K562 (cell line): ENCODE results near the gene LRRC59. TPM values are rescaled to one million over a fixed set of nuclear protein-coding genes. Genes with fewer than 3 reads are reported as not detected.

Source experiments
- ATF1 ChIP-seq, 2 experiments: fragments of 450-650 bp in 1 of 2; IDR thresholded peaks; 2 replicates each; pipeline ENCODE4 v1.6.1; 2016; ENCODE audit warnings: missing compliant biosample characterization in 1 of 2, missing genetic modification characterization in 1 of 2
- CHD1 ChIP-seq: fragments of 200-600 bp; sonication (generic); IDR thresholded peaks from one replicate; pipeline ENCODE4 v1.6.1; 2012; ENCODE audit warnings: mild to moderate bottlenecking, moderate library complexity, low read length, inconsistent platforms
- ERF ChIP-seq: fragments of 450-650 bp; formaldehyde crosslinking; IDR thresholded peaks from 2 replicates; pipeline ENCODE4 v1.4.0; 2020; ENCODE audit warnings: mild to moderate bottlenecking, mixed read lengths
- FOXA1 ChIP-seq: fragments of 450-650 bp; IDR thresholded peaks from 2 replicates; pipeline ENCODE4 v1.6.1; 2016; ENCODE audit warnings: mild to moderate bottlenecking, borderline replicate concordance
- GATAD2A ChIP-seq: fragments of 450-650 bp; IDR thresholded peaks from 2 replicates; pipeline ENCODE4 v1.6.1; 2017
- KLF1 ChIP-seq: fragments of 450-650 bp; IDR thresholded peaks from 2 replicates; pipeline ENCODE4 v1.6.1; 2016; ENCODE audit warnings: missing genetic modification characterization, missing compliant biosample characterization
- MECOM ChIP-seq: fragments of 250-450 bp; sonication (Bioruptor Pico); IDR thresholded peaks from 2 replicates; pipeline ENCODE4 v1.8.0; 2022; ENCODE audit warnings: inconsistent platforms
- MEIS2 ChIP-seq: fragments of 450-650 bp; IDR thresholded peaks from 2 replicates; pipeline ENCODE4 v1.6.1; 2014; ENCODE audit warnings: mild to moderate bottlenecking; ENCODE audit not compliant: partially characterized antibody
- NFIC ChIP-seq: fragments of 450-650 bp; IDR thresholded peaks from 2 replicates; pipeline ENCODE4 v1.6.1; 2017; ENCODE audit warnings: mild to moderate bottlenecking, inconsistent platforms
- PCBP2 ChIP-seq: fragments of 200-400 bp; formaldehyde crosslinking; IDR thresholded peaks from 2 replicates; pipeline ENCODE4 v1.6.1; 2018; ENCODE audit warnings: low read length, low read depth, mild to moderate bottlenecking, moderate library complexity; ENCODE audit not compliant: poor library complexity, severe bottlenecking
- PHTF2 ChIP-seq: fragments of 250-450 bp; sonication (Bioruptor Pico); IDR thresholded peaks from 2 replicates; pipeline ENCODE4 v1.5.0; 2021; ENCODE audit warnings: mild to moderate bottlenecking
- POLR2B ChIP-seq: fragments of 450-650 bp; IDR thresholded peaks from 2 replicates; pipeline ENCODE4 v1.6.1; 2018; ENCODE audit warnings: low read depth; ENCODE audit not compliant: partially characterized antibody
- PTTG1 ChIP-seq: fragments of 450-650 bp; IDR thresholded peaks from 2 replicates; pipeline ENCODE4 v1.6.1; 2016; ENCODE audit warnings: low read depth, mild to moderate bottlenecking, missing genetic modification characterization, missing compliant biosample characterization
- RBM14 ChIP-seq: fragments of 200-400 bp; formaldehyde crosslinking; IDR thresholded peaks from 2 replicates; pipeline ENCODE4 v1.6.1; 2018; ENCODE audit warnings: low read depth, mild to moderate bottlenecking, low read length, moderate library complexity, borderline replicate concordance; ENCODE audit not compliant: insufficient read depth
- RFX5 ChIP-seq: IDR thresholded peaks from 2 replicates; pipeline ENCODE4 v1.6.1; 2011; ENCODE audit warnings: low read depth, mild to moderate bottlenecking, improper control_type of control experiment, low read length
- SP2 ChIP-seq: IDR thresholded peaks from 2 replicates; pipeline ENCODE4 v1.6.1; 2011; ENCODE audit warnings: mild to moderate bottlenecking, low read depth, low read length, moderate library complexity; ENCODE audit not compliant: poor library complexity, severe bottlenecking; ENCODE audit errors: extremely low read depth
- TFAM ChIP-seq: fragments of 250-450 bp; sonication (Bioruptor Pico); conservative IDR thresholded peaks from 2 replicates; pipeline ENCODE4 v1.5.0; 2021; ENCODE audit warnings: mild to moderate bottlenecking, moderate library complexity
- ZZZ3 ChIP-seq: fragments of 450-650 bp; IDR thresholded peaks from 2 replicates; pipeline ENCODE4 v1.6.1; 2016; ENCODE audit warnings: antibody characterized with exemption, mild to moderate bottlenecking, moderate library complexity
- polyA plus RNA-seq, 8 experiments: library from polyadenylated mRNA; depleted of rRNA in 4 of 8; stranded (reverse) in 5 of 8; unstranded in 3 of 8; fragments of >200 nt; fragmentation: Nextera tagmentation in 2 of 8; fragmentation: Illumina TruSeq in 1 of 8; extraction: Ambion mirVana in 2 of 8; extraction: Trizol in 1 of 8; gene quantifications; 2 replicates each; pipeline versions ENCODE4 v1.2.1 to v1.2.3, GENCODE V29; 2011 to 2014; ENCODE audit warnings: inconsistent platforms in 1 of 8, missing spikeins in 1 of 8
- total RNA-seq, 7 experiments: library from RNA; depleted of rRNA in 6 of 7; stranded (reverse); fragments of >200 nt in 6 of 7; fragmentation: Illumina TruSeq in 2 of 7; extraction: Trizol in 2 of 7; gene quantifications; 2 replicates each; pipeline versions ENCODE4 v1.2.1 to v1.2.3, GENCODE V29; 2011 to 2021; ENCODE audit warnings: low replicate concordance in 1 of 7
- TF ChIP-seq, protein P1 (sequence below), 2 experiments: fragments of 450-650 bp in 1 of 2; sonication (generic) in 1 of 2; formaldehyde crosslinking; conservative IDR thresholded peaks; 2 replicates each; pipeline versions ENCODE4 v1.4.0 to v1.8.1; 2020 to 2022; ENCODE audit warnings: mild to moderate bottlenecking in 1 of 2, missing genetic modification reagents in 1 of 2
- TF ChIP-seq, protein P2 (sequence below): sonication (generic); formaldehyde crosslinking; IDR thresholded peaks from 2 replicates; pipeline ENCODE4 v1.8.1; 2023; ENCODE audit warnings: missing genetic modification reagents, mild to moderate bottlenecking, borderline replicate concordance
- TF ChIP-seq, protein P3 (sequence below), 2 experiments: fragments of 450-650 bp; IDR thresholded peaks; 2 replicates each; pipeline ENCODE4 v1.6.1; 2016

LRRC59 gene
- total and polyA plus RNA-seq, 9 of the 15 experiments (the other 6 are each of a cell fraction or from before 2014, with no cell fraction given): 27.8 to 244 (median 154) TPM

DNA sequence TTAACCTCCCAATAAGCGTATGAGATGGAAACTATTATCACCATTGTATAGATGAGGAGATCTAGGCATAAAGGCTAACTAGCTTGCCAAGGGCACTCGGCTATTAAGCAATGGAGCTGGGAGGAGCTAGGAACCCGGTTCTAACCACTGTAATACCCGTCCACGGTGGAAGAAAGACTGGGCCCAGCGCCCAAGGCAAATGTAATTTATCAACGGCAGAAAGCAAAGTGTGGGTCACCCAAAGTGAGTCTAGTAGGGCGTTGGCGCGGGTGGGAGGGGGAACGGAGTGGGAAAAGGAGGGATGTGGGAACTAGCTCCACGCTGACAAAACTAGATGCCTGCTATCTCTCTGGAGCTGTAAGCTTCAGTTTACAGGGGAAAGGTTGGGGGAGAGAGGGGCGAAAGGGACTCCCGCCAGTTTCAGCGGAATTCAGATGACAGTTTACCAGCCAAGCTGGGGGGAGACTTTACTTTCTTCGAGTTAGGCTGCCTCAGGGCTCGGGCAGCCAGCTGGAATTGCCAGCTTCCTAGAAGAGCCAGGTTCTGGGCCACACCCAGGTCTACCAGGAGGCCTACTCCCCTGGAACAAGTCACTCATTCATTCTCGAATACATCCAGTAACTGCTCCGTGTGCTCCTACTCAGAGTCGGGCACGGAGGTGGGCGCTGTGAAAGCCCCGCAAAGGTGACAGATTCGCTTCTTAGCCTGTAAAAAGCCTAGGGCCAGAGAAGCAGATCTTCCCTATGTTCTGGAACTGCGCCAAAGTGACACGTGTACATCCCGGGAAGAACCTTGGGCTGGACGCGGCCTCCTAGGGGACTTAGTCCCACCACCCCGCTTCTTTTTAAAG, 837 bp downstream of the LRRC59 start (continued):
- TF ChIP-seq POLR2B: no peak
- TF ChIP-seq ERF (CRISPR knock-in tag): no peak
- peak; percentile 58 for TF ChIP-seq CHD1
- no peak for TF ChIP-seq ATF1 (CRISPR knock-in tag; IDR thresholded peaks at IDR 0.05)
- TF ChIP-seq ATF1 (tag; IDR thresholded peaks at IDR 0.05): no peak
- no peak for TF ChIP-seq RFX5
- TF ChIP-seq MECOM: no peak
- no peak for TF ChIP-seq PCBP2
- peak; percentile 94 for TF ChIP-seq NFIC
- no peak for TF ChIP-seq GATAD2A
- TF ChIP-seq PHTF2 (CRISPR knock-in tag): no peak
- TF ChIP-seq, protein P1, sequence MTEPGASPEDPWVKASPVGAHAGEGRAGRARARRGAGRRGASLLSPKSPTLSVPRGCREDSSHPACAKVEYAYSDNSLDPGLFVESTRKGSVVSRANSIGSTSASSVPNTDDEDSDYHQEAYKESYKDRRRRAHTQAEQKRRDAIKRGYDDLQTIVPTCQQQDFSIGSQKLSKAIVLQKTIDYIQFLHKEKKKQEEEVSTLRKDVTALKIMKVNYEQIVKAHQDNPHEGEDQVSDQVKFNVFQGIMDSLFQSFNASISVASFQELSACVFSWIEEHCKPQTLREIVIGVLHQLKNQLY (CRISPR knock-in tag; conservative IDR thresholded peaks at IDR 0.05): 0 out of 4 replicates have a peak, but pooled peaks of 1 of the 2 experiments have one; percentile 25
- TF ChIP-seq RBM14: no peak
- no peak for TF ChIP-seq PTTG1 (tag)
- no peak for TF ChIP-seq KLF1
- TF ChIP-seq, protein P2, sequence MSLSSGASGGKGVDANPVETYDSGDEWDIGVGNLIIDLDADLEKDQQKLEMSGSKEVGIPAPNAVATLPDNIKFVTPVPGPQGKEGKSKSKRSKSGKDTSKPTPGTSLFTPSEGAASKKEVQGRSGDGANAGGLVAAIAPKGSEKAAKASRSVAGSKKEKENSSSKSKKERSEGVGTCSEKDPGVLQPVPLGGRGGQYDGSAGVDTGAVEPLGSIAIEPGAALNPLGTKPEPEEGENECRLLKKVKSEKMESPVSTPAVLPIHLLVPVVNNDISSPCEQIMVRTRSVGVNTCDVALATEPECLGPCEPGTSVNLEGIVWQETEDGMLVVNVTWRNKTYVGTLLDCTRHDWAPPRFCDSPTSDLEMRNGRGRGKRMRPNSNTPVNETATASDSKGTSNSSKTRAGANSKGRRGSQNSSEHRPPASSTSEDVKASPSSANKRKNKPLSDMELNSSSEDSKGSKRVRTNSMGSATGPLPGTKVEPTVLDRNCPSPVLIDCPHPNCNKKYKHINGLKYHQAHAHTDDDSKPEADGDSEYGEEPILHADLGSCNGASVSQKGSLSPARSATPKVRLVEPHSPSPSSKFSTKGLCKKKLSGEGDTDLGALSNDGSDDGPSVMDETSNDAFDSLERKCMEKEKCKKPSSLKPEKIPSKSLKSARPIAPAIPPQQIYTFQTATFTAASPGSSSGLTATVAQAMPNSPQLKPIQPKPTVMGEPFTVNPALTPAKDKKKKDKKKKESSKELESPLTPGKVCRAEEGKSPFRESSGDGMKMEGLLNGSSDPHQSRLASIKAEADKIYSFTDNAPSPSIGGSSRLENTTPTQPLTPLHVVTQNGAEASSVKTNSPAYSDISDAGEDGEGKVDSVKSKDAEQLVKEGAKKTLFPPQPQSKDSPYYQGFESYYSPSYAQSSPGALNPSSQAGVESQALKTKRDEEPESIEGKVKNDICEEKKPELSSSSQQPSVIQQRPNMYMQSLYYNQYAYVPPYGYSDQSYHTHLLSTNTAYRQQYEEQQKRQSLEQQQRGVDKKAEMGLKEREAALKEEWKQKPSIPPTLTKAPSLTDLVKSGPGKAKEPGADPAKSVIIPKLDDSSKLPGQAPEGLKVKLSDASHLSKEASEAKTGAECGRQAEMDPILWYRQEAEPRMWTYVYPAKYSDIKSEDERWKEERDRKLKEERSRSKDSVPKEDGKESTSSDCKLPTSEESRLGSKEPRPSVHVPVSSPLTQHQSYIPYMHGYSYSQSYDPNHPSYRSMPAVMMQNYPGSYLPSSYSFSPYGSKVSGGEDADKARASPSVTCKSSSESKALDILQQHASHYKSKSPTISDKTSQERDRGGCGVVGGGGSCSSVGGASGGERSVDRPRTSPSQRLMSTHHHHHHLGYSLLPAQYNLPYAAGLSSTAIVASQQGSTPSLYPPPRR: no peak
- TF ChIP-seq ZZZ3: no peak
- TF ChIP-seq SP2: no peak
- no peak for TF ChIP-seq FOXA1
- no peak for TF ChIP-seq MEIS2
- TF ChIP-seq, protein P3, sequence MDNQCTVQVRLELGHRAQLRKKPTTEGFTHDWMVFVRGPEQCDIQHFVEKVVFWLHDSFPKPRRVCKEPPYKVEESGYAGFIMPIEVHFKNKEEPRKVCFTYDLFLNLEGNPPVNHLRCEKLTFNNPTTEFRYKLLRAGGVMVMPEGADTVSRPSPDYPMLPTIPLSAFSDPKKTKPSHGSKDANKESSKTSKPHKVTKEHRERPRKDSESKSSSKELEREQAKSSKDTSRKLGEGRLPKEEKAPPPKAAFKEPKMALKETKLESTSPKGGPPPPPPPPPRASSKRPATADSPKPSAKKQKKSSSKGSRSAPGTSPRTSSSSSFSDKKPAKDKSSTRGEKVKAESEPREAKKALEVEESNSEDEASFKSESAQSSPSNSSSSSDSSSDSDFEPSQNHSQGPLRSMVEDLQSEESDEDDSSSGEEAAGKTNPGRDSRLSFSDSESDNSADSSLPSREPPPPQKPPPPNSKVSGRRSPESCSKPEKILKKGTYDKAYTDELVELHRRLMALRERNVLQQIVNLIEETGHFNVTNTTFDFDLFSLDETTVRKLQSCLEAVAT (IDR thresholded peaks at IDR 0.05): peak in 1 of 2 experiments; percentile 41; a peak in 1 of 4 replicates
- TF ChIP-seq TFAM (CRISPR knock-in tag): no peak
